ENCODE results near the gene ENTPD1. TPM values are rescaled to one million over a fixed set of nuclear protein-coding genes. Genes with fewer than 3 reads are reported as not detected.

ENTPD1 gene
- total and polyA plus RNA-seq, 2 donors (not counting 1 experiment from before 2014, with no cell fraction given): 0.47 to 3.3 TPM

DNA sequence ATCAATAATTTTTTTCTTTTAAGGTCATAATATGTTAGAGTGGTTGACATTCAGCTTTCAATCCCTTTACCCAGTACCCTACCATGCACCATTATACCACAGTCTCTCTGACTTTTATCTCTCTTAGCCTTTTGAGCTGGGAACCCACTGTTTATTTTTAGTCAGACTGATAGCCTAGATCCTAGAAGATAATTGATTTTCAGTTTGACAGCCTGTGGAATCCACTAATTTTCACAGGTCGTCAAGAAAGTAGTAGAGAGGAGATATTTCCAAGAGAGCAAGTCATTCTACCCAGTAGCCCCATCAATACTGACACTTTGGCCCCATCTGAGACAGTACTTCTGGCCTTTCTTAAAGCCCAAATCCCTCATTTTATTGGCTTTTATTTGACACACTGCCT lies 84.7 kb downstream of the ENTPD1 start:
- no peaks in the 10 kb centered on the region for H3K27me3 ChIP-seq (ENCODE audit: control insufficient read depth, insufficient read depth, low read length)
- no peaks in the 10 kb centered on the region for H3K4me1 ChIP-seq (ENCODE audit: control insufficient read depth, extremely low read depth, insufficient read depth, low read length)
- H4K20me1 ChIP-seq (ENCODE audit: control insufficient read depth, extremely low read depth, insufficient read depth, low read length): no peaks in the 10 kb centered on the region
- no peak overlapping the region for H3K27ac ChIP-seq (ENCODE audit: insufficient read depth, low read length)
- no peaks in the 10 kb centered on the region for H3K79me2 ChIP-seq (ENCODE audit: control insufficient read depth, insufficient read depth, low read length)
- H3K4me2 ChIP-seq (ENCODE audit: extremely low read depth, insufficient read depth, low read length): no peak overlapping the region
- no peaks in the 10 kb centered on the region for H3K9me3 ChIP-seq (ENCODE audit: control insufficient read depth, insufficient read depth, low read depth, low read length)
- TF ChIP-seq, protein P1, sequence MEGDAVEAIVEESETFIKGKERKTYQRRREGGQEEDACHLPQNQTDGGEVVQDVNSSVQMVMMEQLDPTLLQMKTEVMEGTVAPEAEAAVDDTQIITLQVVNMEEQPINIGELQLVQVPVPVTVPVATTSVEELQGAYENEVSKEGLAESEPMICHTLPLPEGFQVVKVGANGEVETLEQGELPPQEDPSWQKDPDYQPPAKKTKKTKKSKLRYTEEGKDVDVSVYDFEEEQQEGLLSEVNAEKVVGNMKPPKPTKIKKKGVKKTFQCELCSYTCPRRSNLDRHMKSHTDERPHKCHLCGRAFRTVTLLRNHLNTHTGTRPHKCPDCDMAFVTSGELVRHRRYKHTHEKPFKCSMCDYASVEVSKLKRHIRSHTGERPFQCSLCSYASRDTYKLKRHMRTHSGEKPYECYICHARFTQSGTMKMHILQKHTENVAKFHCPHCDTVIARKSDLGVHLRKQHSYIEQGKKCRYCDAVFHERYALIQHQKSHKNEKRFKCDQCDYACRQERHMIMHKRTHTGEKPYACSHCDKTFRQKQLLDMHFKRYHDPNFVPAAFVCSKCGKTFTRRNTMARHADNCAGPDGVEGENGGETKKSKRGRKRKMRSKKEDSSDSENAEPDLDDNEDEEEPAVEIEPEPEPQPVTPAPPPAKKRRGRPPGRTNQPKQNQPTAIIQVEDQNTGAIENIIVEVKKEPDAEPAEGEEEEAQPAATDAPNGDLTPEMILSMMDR (conservative IDR thresholded peaks at IDR 0.05 in 1 of 2, IDR thresholded peaks at IDR 0.05 in 1 of 2; ENCODE audit: low read depth in 1 of 2, low read length in 2 of 2): no peak
- no peak for TF ChIP-seq EZH2 (IDR thresholded peaks at IDR 0.05; ENCODE audit: low read length, missing control alignments)
- H3K36me3 ChIP-seq (ENCODE audit: control insufficient read depth, insufficient read depth, low read length): no peaks in the 10 kb centered on the region
- no peak for DNase-seq (ENCODE audit: low read depth in 2 of 2)
- H3K9ac ChIP-seq (ENCODE audit: insufficient read depth, low read length): no peak overlapping the region
- H3K4me3 ChIP-seq (replicated peaks in 1 of 4; ENCODE audit: control extremely low read depth in 1 of 4, insufficient read depth in 1 of 4, low read depth in 3 of 4, low read length in 4 of 4): no peak overlapping the region
- H2AFZ ChIP-seq (ENCODE audit: low read length): no peak overlapping the region

DNA sequence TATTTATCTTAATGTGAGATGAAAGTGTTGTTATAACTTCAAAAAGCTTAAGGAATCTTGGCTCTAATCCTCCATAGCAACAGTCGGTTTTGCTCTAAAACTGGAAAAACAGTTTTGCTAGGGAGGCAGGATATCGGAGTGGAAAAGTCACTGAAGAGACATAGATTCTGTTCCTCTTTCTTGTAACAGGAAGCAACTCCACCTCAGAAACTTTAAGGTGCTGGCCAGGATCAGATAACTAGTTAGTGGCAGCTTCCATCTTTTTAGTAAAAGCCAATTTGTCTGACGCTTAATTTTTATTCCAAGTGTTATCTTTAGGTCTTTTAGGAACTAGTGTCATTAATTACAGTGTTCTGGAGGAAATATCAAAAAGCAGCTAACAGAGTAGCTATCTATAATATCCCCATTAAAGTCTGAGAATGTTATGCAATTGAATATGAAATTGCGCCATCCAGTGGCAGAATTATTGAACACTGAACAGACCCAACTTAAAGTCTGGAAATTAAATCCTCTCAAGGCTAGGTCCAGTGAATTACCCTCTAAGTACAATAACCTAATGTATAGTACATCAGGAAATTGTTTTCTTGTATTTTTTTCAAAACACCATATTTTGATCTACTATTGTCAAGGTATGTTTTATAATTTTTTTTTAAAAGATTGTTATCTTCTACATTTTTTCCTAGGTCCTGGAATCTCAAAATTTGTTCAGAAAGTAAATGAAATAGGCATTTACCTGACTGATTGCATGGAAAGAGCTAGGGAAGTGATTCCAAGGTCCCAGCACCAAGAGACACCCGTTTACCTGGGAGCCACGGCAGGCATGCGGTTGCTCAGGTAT lies 85.9 kb downstream of the ENTPD1 start:
- H3K9ac ChIP-seq (ENCODE audit: insufficient read depth, low read length): no peak overlapping the region

DNA sequence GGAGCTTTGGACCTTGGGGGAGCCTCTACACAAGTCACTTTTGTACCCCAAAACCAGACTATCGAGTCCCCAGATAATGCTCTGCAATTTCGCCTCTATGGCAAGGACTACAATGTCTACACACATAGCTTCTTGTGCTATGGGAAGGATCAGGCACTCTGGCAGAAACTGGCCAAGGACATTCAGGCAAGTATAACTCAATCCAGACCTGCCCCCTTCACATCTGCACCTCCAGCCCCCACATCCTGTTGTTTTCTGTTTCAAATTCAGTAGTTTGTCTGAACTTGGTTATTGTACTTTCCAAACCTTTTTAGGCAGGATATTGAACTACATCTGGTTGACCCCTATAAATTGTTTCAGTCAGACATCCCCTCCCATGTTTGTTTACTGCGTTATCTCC lies 89.4 kb downstream of the ENTPD1 start:
- H3K4me1 ChIP-seq (ENCODE audit: control insufficient read depth, extremely low read depth, insufficient read depth, low read length): no peaks in the 10 kb centered on the region
- no peaks in the 10 kb centered on the region for H3K79me2 ChIP-seq (ENCODE audit: control insufficient read depth, insufficient read depth, low read length)
- TF ChIP-seq, protein P1 (conservative IDR thresholded peaks at IDR 0.05 in 1 of 2, IDR thresholded peaks at IDR 0.05 in 1 of 2; ENCODE audit: low read depth in 1 of 2, low read length in 2 of 2): no peak
- TF ChIP-seq EZH2 (IDR thresholded peaks at IDR 0.05; ENCODE audit: low read length, missing control alignments): no peak
- no peaks in the 10 kb centered on the region for H3K9me3 ChIP-seq (ENCODE audit: control insufficient read depth, insufficient read depth, low read depth, low read length)
- H3K27me3 ChIP-seq (ENCODE audit: control insufficient read depth, insufficient read depth, low read length): no peaks in the 10 kb centered on the region
- no peak overlapping the region for H3K4me2 ChIP-seq (ENCODE audit: extremely low read depth, insufficient read depth, low read length)
- no peaks in the 10 kb centered on the region for H4K20me1 ChIP-seq (ENCODE audit: control insufficient read depth, extremely low read depth, insufficient read depth, low read length)
- no peak for DNase-seq (ENCODE audit: low read depth in 2 of 2)
- no peak overlapping the region for H3K9ac ChIP-seq (ENCODE audit: insufficient read depth, low read length)
- H3K4me3 ChIP-seq (replicated peaks in 1 of 4; ENCODE audit: control extremely low read depth in 1 of 4, insufficient read depth in 1 of 4, low read depth in 3 of 4, low read length in 4 of 4): no peak overlapping the region
- no peaks in the 10 kb centered on the region for H3K36me3 ChIP-seq (ENCODE audit: control insufficient read depth, insufficient read depth, low read length)
- H2AFZ ChIP-seq (ENCODE audit: low read length): no peak overlapping the region
- no peak overlapping the region for H3K27ac ChIP-seq (ENCODE audit: insufficient read depth, low read length)

More for the DNA sequence above, 85.9 kb downstream of the ENTPD1 start:
- DNase-seq (ENCODE audit: low read depth in 2 of 2): peak; percentile 39 to 76
- H3K27me3 ChIP-seq (ENCODE audit: control insufficient read depth, insufficient read depth, low read length): no peaks in the 10 kb centered on the region
- no peak overlapping the region for H3K4me2 ChIP-seq (ENCODE audit: extremely low read depth, insufficient read depth, low read length)
- H3K4me3 ChIP-seq (replicated peaks in 1 of 4; ENCODE audit: control extremely low read depth in 1 of 4, insufficient read depth in 1 of 4, low read depth in 3 of 4, low read length in 4 of 4): no peak overlapping the region
- no peaks in the 10 kb centered on the region for H3K4me1 ChIP-seq (ENCODE audit: control insufficient read depth, extremely low read depth, insufficient read depth, low read length)
- H3K27ac ChIP-seq (ENCODE audit: insufficient read depth, low read length): no peak overlapping the region
- H3K9me3 ChIP-seq (ENCODE audit: control insufficient read depth, insufficient read depth, low read depth, low read length): no peaks in the 10 kb centered on the region
- no peaks in the 10 kb centered on the region for H3K36me3 ChIP-seq (ENCODE audit: control insufficient read depth, insufficient read depth, low read length)
- H2AFZ ChIP-seq (ENCODE audit: low read length): peak overlapping the region; percentile 75
- no peaks in the 10 kb centered on the region for H3K79me2 ChIP-seq (ENCODE audit: control insufficient read depth, insufficient read depth, low read length)
- no peaks in the 10 kb centered on the region for H4K20me1 ChIP-seq (ENCODE audit: control insufficient read depth, extremely low read depth, insufficient read depth, low read length)
- TF ChIP-seq EZH2 (IDR thresholded peaks at IDR 0.05; ENCODE audit: low read length, missing control alignments): no peak
- TF ChIP-seq, protein P1 (conservative IDR thresholded peaks at IDR 0.05 in 1 of 2, IDR thresholded peaks at IDR 0.05 in 1 of 2; ENCODE audit: low read depth in 1 of 2, low read length in 2 of 2): peak; percentile 44 to 61

Data from fibroblast of lung (primary cell).